IPS-20b (cell line): ENCODE measurements around the gene NIN.
"Not testable (repeated sequence)": the region's sequence is repeated elsewhere in the genome, so short reads cannot be mapped to it uniquely, and the experiment has no call there.

Experiments
- H3K27ac ChIP-seq: one replicate; pipeline ENCODE4 v1.5.1; 2013; ENCODE audit warnings: low read length
- H3K27me3 ChIP-seq: 2 replicates; pipeline ENCODE4 v1.6.1; 2013; ENCODE audit warnings: mild to moderate bottlenecking, low read length, inconsistent platforms; ENCODE audit not compliant: insufficient read depth
- H3K36me3 ChIP-seq: 2 replicates; pipeline ENCODE4 v1.6.1; 2013; ENCODE audit warnings: low read depth, mild to moderate bottlenecking, inconsistent platforms, low read length, moderate library complexity; ENCODE audit not compliant: insufficient read depth
- H3K4me1 ChIP-seq: 2 replicates; pipeline ENCODE4 v1.6.1; 2013; ENCODE audit warnings: mild to moderate bottlenecking, control low read depth, inconsistent platforms, low read length, moderate library complexity; ENCODE audit not compliant: insufficient read depth
- H3K4me3 ChIP-seq: 2 replicates; pipeline ENCODE4 v1.5.1; 2013; ENCODE audit warnings: mild to moderate bottlenecking, low read length, inconsistent platforms
- H3K9ac ChIP-seq: 2 replicates; pipeline ENCODE4 v1.6.1; 2013; ENCODE audit warnings: low read depth, mild to moderate bottlenecking, inconsistent platforms, low read length, moderate library complexity
- H3K9me3 ChIP-seq: 2 replicates; pipeline ENCODE4 v1.6.1; 2013; ENCODE audit warnings: mild to moderate bottlenecking, low read depth, low read length, inconsistent platforms; ENCODE audit not compliant: insufficient read depth

The NIN gene

GRCh38 chr14:50718949-50719348 is 112.0 kb downstream of the NIN start:
- Histone ChIP-seq H3K27ac (no peak overlapping the region), H3K9ac (no peak overlapping the region)

DNA sequence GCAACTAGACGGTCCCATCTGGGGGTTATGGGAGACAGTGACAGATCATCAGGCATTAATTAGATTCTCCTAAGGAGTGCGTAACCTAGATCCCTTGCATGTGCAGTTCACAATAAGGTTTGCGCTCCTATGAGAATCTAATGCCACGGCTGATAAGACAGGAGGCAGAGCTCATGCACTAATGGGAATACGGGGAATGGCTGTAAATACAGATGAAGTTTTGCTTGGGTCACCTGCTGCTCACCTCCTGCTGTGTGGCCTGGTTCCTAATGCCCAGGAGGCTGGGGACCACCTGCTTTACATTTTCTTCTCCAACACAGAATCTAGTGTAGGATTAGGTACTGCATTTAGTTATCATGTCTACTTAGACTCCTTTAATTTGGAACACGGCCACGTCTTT is 113.2 kb downstream of the NIN start:
- Histone ChIP-seq H3K4me1 (no peaks in the 10 kb centered on the region), H3K36me3 (peaks cover 12% of the 10 kb centered on the region), H3K27ac (no peak overlapping the region), H3K9ac (no peak overlapping the region), H3K4me3 (no peak overlapping the region), H3K9me3 (no peaks in the 10 kb centered on the region), H3K27me3 (no peaks in the 10 kb centered on the region)

More at GRCh38 chr14:50718949-50719348, 112.0 kb downstream of the NIN start:
- peaks cover 22% of the 10 kb centered on the region for H3K36me3 ChIP-seq
- H3K4me1 ChIP-seq = no peaks in the 10 kb centered on the region
- H3K4me3 ChIP-seq = no peak overlapping the region
- H3K9me3 ChIP-seq = no peaks in the 10 kb centered on the region
- no peaks in the 10 kb centered on the region for H3K27me3 ChIP-seq

DNA sequence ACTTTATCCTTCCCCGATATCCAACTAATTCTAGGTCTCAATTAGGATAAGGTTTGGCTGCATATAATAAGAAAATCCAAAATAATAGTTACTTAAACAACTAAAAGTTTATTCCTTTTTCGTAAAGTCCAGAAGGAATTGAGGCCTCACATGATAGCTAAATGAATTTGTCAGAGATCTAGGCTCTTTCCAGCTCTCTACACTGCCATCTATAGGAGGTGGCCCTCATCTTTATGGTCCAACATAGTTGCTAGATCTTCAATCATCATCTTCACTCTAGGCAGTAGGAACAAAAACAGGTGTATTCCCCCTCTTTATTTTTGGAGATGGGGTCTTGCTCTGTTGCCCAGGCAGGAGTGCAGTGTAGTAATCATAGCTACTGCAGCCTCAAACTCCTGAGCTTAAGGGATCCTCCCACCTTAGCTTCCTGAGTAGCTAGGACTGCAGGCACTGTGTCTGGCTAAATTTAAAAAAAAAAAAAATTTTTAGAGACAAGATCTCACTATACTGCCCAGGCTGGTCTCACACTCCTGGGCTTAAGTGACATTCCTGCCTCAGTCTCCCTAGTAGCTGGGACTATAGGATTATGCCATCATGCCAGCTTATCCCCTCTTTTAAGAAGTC is 116.4 kb downstream of the NIN start:
- H3K27me3 ChIP-seq = no peaks in the 10 kb centered on the region
- H3K36me3 ChIP-seq = no peaks in the 10 kb centered on the region
- no peak overlapping the region for H3K27ac ChIP-seq
- H3K9ac ChIP-seq = no peak overlapping the region
- H3K4me1 ChIP-seq = no peaks in the 10 kb centered on the region
- H3K4me3 ChIP-seq = no peak overlapping the region
- no peaks in the 10 kb centered on the region for H3K9me3 ChIP-seq

DNA sequence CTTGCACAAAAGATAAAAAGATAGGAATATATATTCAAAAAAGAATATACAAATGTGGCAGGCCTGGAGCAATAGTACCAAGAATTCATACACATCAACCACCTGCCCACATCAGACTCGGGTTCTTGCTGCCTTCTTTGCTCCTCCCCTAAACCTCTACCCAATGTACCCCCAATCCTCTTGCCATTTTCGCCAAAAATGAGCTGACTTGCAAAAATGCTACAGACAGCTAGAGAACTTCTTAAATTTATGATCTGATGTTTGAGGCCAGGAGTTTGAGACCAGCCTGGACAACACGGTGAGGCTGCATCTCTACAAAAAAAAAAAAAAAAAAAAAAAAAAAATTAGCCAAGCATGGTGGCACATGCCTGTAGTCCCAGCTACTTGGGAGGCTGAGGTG is 119.9 kb downstream of the NIN start:
- Histone ChIP-seq H3K4me1 (no peaks in the 10 kb centered on the region), H3K27me3 (no peaks in the 10 kb centered on the region), H3K9me3 (no peaks in the 10 kb centered on the region), H3K27ac (no peak overlapping the region), H3K4me3 (no peak overlapping the region), H3K36me3 (no peaks in the 10 kb centered on the region), H3K9ac (no peak overlapping the region)

DNA sequence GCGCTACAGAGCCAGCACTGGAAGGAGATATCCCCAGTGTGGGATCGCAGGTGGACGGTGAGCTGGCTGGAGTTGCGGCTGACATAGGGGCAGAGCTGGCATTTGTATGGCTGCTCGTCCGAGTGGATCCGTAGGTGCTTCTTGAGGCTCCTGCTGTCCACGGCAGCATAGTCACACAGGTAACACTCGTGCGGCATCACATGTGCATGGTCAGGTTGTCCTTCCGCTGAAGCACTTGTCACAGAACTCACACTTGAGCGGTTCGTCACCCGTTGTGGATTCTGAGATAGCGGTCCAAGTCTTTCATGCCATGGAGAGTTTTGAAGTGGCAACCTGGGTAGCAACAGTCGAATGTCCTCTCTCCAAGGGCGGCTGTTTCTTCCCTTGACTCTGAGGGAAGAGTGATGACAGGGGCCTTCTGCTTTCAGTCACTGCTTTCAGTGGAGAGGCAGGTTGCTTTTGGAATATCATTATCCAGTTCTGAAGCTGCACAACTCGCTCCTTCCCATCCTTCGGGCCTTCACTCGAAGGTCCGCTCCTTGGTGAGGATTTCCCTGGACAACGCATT is 125.9 kb downstream of the NIN start:
- Histone ChIP-seq H3K27ac (no peak overlapping the region), H3K9ac (no peak overlapping the region), H3K4me3 (no peak overlapping the region), H3K9me3 (no peaks in the 10 kb centered on the region), H3K4me1 (no peaks in the 10 kb centered on the region), H3K36me3 (no peaks in the 10 kb centered on the region), H3K27me3 (no peaks in the 10 kb centered on the region)

- Histone ChIP-seq H3K36me3 (no peaks in the 10 kb centered on the region), H3K4me3 (no peak overlapping the region), H3K27me3 (no peaks in the 10 kb centered on the region), H3K9ac (no peak overlapping the region), H3K9me3 (no peaks in the 10 kb centered on the region), H3K4me1 (no peaks in the 10 kb centered on the region), H3K27ac (no peak overlapping the region)
Observed at GRCh38 chr14:50704454-50705010, 126.4 kb downstream of the NIN start.

DNA sequence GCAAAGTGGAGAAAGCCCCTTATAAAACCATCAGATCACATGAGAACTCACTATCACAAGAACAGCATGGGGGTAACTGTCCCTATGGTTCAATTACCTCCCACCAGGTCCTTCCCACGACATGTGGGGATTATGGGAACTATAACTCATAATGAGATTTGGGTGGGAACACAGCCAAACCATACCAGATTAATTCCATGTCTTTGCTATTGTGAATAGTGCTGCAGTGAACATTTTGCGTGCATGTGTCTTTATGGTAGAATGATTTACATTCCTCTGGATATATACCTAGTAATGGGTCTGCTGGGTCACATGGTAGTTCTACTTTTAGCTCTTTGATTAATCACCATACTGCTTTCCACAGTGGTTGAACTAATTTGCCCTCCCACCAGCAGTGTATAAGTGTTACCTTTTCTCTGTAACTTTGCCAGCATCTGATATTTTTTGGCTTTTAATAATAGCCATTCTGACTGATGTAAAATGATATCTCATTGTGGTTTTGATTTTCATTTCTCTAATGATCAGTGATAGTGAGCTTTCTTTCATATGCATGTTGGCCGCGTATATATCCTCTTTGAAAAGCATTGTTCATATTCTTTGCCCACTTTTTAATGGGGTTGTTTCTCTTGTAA is 133.2 kb downstream of the NIN start:
- no peak overlapping the region for H3K9ac ChIP-seq
- H3K27me3 ChIP-seq = no peaks in the 10 kb centered on the region
- H3K27ac ChIP-seq = no peak overlapping the region
- H3K4me3 ChIP-seq = no peak overlapping the region
- no peaks in the 10 kb centered on the region for H3K4me1 ChIP-seq
- H3K36me3 ChIP-seq = no peaks in the 10 kb centered on the region
- H3K9me3 ChIP-seq = peaks cover 16% of the 10 kb centered on the region

DNA sequence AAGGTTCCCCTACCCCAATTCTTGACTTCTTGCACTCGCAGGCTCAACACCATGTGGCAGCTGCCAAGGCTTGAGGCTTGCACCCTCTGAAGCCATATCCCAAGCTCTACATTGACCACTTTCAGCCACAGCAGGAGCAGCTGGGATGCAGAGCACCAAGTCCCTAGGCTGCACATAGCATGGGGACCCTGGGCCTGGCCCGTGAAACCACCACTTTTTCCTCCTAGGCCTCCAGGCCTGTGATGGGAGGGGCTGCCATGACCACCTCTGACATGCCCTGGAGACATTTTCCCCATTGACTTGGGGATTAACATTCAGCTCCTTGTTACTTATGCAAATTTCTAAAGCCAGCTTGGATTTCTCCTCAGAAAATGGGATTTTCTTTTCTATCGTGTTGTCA is 136.7 kb downstream of the NIN start:
- not testable (repeated sequence) for H3K36me3 ChIP-seq, H3K4me3 ChIP-seq, H3K27ac ChIP-seq, H3K27me3 ChIP-seq, H3K9ac ChIP-seq, H3K4me1 ChIP-seq
- H3K9me3 ChIP-seq = peaks cover 16% of the 10 kb centered on the region

DNA sequence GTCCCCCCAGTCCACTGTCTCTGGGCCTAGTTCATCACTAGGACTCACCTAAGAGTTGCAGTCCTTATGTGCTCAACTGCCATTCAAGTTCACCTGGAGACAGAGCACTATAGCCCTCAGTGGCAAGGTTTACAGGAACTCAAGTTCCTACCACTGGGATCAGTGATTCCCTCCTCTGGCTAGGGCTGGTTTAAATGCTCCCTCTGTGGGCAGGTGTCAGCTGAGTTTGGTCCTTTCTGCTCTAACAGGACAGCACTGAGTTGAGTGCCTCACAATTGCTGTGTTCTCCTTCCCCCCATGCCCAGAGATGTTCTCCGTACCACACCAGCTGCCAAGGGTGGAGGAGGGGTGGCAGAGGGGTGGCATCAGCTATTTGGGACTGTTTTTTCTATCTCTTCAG is 142.1 kb downstream of the NIN start:
- Histone ChIP-seq H3K9me3 (peaks cover 8% of the 10 kb centered on the region), H3K4me3 (no peak overlapping the region), H3K27ac (no peak overlapping the region), H3K27me3 (no peaks in the 10 kb centered on the region), H3K36me3 (no peaks in the 10 kb centered on the region), H3K9ac (no peak overlapping the region), H3K4me1 (no peaks in the 10 kb centered on the region)

- Histone ChIP-seq H3K9ac (no peak overlapping the region), H3K9me3 (no peaks in the 10 kb centered on the region), H3K27ac (no peak overlapping the region), H3K4me1 (peaks cover 2% of the 10 kb centered on the region; the same call in 1 of the 2 replicates), H3K4me3 (no peak overlapping the region), H3K36me3 (no peaks in the 10 kb centered on the region), H3K27me3 (no peaks in the 10 kb centered on the region)
Observed at GRCh38 chr14:50679674-50680073, 151.3 kb downstream of the NIN start.

- no peaks in the 10 kb centered on the region for H3K9me3 ChIP-seq
- H3K9ac ChIP-seq = no peak overlapping the region
- H3K4me1 ChIP-seq = peaks cover 2% of the 10 kb centered on the region; the same call in 1 of the 2 replicates
- no peak overlapping the region for H3K27ac ChIP-seq
- no peaks in the 10 kb centered on the region for H3K27me3 ChIP-seq
- no peak overlapping the region for H3K4me3 ChIP-seq
- no peaks in the 10 kb centered on the region for H3K36me3 ChIP-seq
Observed at GRCh38 chr14:50678163-50678562, 152.8 kb downstream of the NIN start.

DNA sequence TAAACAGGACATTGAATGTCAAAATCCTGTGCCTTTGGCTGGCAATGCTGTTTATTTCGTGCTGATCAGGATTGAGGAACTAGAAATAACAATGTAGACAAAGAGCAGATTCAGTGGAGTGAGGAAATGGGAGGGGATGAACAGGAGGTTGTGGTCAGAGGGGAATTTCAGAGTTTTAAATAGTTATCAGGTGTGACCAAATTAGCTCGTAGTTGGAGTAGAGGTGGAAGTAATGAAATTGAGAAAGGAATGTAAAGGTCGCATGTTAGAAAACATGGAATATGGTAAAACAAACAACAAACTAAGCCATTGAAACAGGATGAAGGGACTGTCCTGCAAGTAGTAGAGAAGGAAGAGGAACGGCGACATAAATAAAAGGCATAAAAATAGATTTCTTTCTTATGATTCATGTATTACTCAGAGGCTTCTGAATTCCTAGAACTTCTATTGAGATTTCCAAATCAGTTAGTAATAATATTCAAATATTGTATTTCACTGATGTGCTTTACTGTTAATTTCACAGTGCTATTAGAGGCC is 153.4 kb downstream of the NIN start:
- no peak overlapping the region for H3K27ac ChIP-seq
- H3K9me3 ChIP-seq = no peaks in the 10 kb centered on the region
- no peak overlapping the region for H3K9ac ChIP-seq
- H3K4me1 ChIP-seq = peaks cover 2% of the 10 kb centered on the region; the same call in 1 of the 2 replicates
- H3K4me3 ChIP-seq = no peak overlapping the region
- H3K36me3 ChIP-seq = no peaks in the 10 kb centered on the region
- no peaks in the 10 kb centered on the region for H3K27me3 ChIP-seq
